HAP-1 (cell line): ENCODE data around the gene EEF2K.

Experiments
- DNase-seq, 2 experiments: peaks; one replicate each; pipeline ENCODE4 v3.0.0-alpha.2; 2016 to 2020; ENCODE audit warnings: low spot score in 2 of 2
- H3K27me3 ChIP-seq: fragments of 250-450 bp; sonication (Bioruptor Pico); 2 replicates; pipeline ENCODE4 v1.5.1; 2020; ENCODE audit warnings: low read depth, mild to moderate bottlenecking, moderate library complexity
- H3K36me3 ChIP-seq: fragments of 250-450 bp; sonication (Bioruptor Pico); replicated peaks from 2 replicates; pipeline ENCODE4 v1.5.1; 2020; ENCODE audit warnings: mild to moderate bottlenecking
- H3K4me1 ChIP-seq: fragments of 250-450 bp; sonication (Bioruptor Pico); 2 replicates; pipeline ENCODE4 v1.5.1; 2020; ENCODE audit warnings: mild to moderate bottlenecking
- H3K4me3 ChIP-seq: fragments of 250-450 bp; sonication (Bioruptor Pico); 2 replicates; pipeline ENCODE4 v1.5.1; 2020; ENCODE audit warnings: mild to moderate bottlenecking, moderate library complexity
- H3K9me3 ChIP-seq: fragments of 250-450 bp; sonication (Bioruptor Pico); 2 replicates; pipeline ENCODE4 v1.5.1; 2020; ENCODE audit warnings: mild to moderate bottlenecking, moderate library complexity
- in situ Hi-C: fragments of 300-500 bp; cut with MboI; formaldehyde crosslinking; loops from 3 replicates; pipeline ENCODE4 v1.14.3; 2020; ENCODE audit warnings: low sequenced_read_pairs, inconsistent platforms, mixed read lengths

EEF2K gene

DNA sequence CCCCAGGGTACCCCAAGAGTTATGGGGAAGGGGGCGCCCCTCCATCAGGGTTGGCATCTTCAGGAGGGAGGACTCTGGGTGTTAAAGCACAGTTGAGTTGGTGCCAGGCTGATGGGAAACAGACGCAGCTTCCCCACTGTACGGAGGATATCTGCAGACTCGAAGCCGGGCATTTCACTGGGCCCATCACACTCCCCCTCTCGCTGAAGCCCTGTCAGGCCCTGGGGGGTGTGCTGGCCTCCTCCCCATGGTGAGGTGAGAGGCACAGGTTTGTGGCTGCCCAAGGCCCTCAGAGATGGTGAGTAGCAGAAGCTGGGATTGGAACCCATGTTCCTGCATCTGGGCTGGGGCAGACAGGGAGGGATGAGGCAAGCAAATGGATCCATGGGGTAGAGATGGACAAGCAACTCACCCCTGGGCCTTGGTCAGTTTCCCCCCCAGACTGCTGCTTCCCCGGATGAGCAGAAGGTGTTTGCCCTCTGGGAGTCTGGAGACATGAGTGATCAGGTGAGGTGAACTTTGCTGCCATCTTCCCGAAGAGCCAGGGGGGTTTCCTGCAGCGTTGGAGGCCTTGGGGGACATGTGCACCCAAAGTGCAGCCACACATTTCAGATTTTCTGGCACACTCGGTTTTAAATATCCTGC lies 122.1 kb downstream of the EEF2K start:
- Histone ChIP-seq H3K4me3 (no peak overlapping the region), H3K27me3 (no peaks in the 10 kb centered on the region), H3K36me3 (peaks cover 76% of the 10 kb centered on the region), H3K9me3 (no peaks in the 10 kb centered on the region), H3K4me1 (no peaks in the 10 kb centered on the region)
- no peak for DNase-seq
- in situ Hi-C loops, result loop anchor here (10.0 to 25.0 kb wide), 3 partner anchors 334 to 1191 kb away; no protein-coding TSS in a partner anchor

DNA sequence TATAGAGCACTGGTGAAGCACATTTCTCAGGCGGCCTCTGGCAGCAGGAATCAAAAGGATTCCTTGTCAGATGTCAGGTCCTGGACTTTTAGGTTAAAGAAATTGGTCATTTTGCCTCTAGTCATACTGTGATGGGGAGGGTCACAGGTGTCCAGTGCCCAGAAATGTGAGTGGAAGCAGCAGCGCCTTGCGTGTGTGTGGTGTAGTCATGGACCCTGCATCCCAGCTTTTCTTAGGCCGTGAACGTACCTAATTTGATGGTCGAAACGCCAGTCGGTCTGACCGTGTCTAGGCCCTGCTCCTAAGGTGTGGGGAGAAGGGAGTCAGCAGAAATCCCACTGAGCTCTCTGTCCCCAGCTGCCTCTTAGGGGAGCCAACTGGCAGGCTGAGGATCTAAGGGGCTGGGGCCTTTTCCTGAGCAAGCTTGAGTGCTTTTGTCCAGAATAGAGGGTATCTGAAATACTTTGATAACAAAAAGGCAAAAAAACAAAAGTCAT lies 123.2 kb downstream of the EEF2K start:
- no peaks in the 10 kb centered on the region for H3K27me3 ChIP-seq
- H3K4me3 ChIP-seq, result no peak overlapping the region
- peaks cover 76% of the 10 kb centered on the region for H3K36me3 ChIP-seq
- no peaks in the 10 kb centered on the region for H3K4me1 ChIP-seq
- in situ Hi-C loops, result loop anchor here (10.0 to 25.0 kb wide), 3 partner anchors 333 to 1192 kb away; no protein-coding TSS in a partner anchor
- no peak for DNase-seq
- H3K9me3 ChIP-seq, result no peaks in the 10 kb centered on the region

DNA sequence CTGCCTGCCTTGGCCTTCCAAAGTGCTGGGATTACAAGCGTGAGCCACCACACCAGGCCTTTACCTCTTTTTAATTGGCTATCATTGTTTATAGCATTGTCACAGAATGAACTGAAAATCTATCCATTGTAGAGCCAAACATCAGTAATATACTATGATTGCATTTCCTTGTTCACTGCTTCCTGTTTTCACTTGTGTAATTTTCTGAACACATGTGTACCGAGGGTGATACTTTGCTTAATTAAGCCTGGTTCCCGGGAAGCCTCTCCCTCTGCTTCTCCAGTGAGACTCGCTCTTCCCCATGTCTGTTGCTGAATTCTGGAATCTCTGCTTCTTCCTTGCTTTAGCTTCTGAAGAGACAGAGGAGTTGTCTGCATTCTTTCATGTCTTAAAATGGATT lies 124.2 kb downstream of the EEF2K start:
- Histone ChIP-seq H3K4me3 (no peak overlapping the region), H3K4me1 (no peaks in the 10 kb centered on the region), H3K9me3 (no peaks in the 10 kb centered on the region), H3K36me3 (peaks cover 76% of the 10 kb centered on the region), H3K27me3 (no peaks in the 10 kb centered on the region)
- no peak for DNase-seq
- in situ Hi-C loops, result loop anchor here (25.0 kb wide), 2 partner anchors 332 to 1193 kb away; no protein-coding TSS in a partner anchor

DNA sequence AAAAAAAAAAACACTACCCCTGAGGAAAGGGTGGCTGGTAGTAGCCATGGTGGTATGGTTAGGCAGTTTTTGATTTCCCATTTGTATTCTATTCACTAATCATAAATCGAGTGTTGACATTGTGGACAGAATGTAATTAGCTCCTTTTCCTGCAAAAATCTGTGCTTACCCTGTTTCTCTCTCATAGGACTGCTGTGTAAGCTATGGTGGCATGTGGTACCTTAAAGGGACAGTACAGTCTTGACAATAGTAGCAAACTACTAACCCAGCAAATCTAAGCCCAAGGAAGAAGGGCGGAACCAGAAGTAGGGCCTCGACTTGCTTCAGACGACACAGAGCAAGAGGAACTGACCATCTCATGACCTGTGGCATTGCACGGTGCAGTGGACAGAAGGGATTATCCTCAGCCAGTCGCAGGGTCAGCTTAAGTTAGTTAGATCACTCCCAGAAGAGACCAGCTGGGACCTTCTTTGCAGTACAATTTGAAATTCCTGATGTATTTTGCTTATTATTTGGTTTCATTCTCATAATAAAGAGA lies 127.4 kb downstream of the EEF2K start:
- H3K27me3 ChIP-seq, result no peaks in the 10 kb centered on the region
- peaks cover 60% of the 10 kb centered on the region for H3K36me3 ChIP-seq
- H3K9me3 ChIP-seq, result peaks cover 2% of the 10 kb centered on the region; the same call in 1 of the 2 replicates
- no peaks in the 10 kb centered on the region for H3K4me1 ChIP-seq
- no peak overlapping the region for H3K4me3 ChIP-seq
- in situ Hi-C loops, result loop anchor here (25.0 kb wide), 2 partner anchors 329 to 1196 kb away; no protein-coding TSS in a partner anchor
- DNase-seq, result no peak

DNA sequence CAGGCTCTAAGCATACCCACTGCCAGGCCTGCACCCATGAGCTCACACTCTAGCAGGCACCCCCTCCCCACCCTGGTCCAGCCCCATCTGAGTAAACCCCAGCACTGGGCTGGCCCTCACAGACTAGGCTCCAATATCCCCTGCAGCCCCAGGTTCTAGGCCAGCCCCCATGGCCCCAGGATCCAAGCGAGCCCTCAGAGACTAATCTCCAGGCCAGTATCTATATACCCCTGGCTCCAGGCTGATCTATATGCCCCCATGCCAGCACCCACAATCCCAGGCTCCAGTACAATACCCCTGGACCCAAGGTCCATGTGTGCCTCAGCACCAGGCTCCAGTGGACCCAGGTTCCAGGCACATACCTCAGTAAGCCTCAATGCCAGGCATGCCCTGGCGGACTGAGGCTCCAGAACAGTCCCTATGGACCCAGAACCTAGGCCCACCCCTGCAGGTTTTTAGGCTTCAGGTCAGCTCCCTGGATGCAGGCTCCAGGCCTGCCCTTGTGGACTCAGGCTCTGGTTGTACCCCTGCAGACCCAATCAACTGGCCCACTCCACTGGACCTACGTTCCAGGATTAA lies 129.7 kb downstream of the EEF2K start:
- in situ Hi-C loops, result loop anchor here (25.0 kb wide), 2 partner anchors 327 to 1198 kb away; no protein-coding TSS in a partner anchor
- H3K36me3 ChIP-seq, result peaks cover 48% of the 10 kb centered on the region

DNA sequence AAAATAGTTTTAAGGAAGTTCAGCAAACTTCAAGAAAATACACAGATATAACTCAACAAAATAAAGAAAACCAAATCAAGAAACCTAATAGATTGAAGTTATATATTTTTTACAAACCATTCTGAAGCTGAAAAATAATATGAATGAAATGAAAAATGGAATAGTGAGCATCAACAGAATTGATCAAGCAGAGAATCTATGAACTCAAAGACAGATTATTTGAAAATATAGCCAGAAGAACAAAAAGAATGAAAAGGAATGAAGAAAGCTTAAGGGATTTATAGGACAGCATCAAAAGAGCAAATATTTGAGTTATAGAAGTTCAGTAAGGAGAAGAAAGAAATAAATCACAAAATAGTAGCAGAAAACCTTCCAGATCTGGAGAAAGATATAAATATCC lies 130.5 kb downstream of the EEF2K start:
- Histone ChIP-seq H3K9me3 (peaks cover 2% of the 10 kb centered on the region; the same call in 1 of the 2 replicates), H3K27me3 (no peaks in the 10 kb centered on the region), H3K4me1 (no peaks in the 10 kb centered on the region), H3K4me3 (no peak overlapping the region), H3K36me3 (peaks cover 42% of the 10 kb centered on the region)
- no peak for DNase-seq
- in situ Hi-C loops, result loop anchor here (25.0 kb wide), 2 partner anchors 326 to 1199 kb away; no protein-coding TSS in a partner anchor

More for the DNA sequence above, 129.7 kb downstream of the EEF2K start:
- no peak for DNase-seq
- Histone ChIP-seq H3K4me1 (no peaks in the 10 kb centered on the region), H3K9me3 (peaks cover 2% of the 10 kb centered on the region; the same call in 1 of the 2 replicates), H3K4me3 (no peak overlapping the region), H3K27me3 (no peaks in the 10 kb centered on the region)

DNA sequence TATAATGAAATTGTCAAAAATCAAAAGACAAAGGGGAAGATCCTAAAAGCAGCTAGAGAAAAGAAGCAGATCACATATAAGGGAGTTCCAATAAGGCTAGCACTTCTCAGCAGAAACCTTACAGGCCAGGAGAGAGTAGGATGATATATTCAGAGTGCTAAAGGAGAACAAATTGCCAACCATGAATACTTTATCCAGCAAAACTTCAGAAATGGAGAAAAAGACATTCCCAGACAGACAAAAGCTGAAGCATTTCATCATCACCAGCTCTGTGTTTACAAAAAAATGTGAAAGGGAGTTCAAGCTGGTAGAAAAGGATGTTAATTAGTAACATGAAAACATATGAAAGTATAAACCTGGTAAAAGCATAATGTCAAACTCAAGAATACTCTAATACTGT lies 131.0 kb downstream of the EEF2K start:
- Histone ChIP-seq H3K9me3 (peaks cover 2% of the 10 kb centered on the region; the same call in 1 of the 2 replicates), H3K4me1 (no peaks in the 10 kb centered on the region), H3K27me3 (no peaks in the 10 kb centered on the region), H3K36me3 (peaks cover 37% of the 10 kb centered on the region), H3K4me3 (no peak overlapping the region)
- DNase-seq, result no peak
- in situ Hi-C loops, result loop anchor here (25.0 kb wide), 2 partner anchors 325 to 1200 kb away; no protein-coding TSS in a partner anchor

DNA sequence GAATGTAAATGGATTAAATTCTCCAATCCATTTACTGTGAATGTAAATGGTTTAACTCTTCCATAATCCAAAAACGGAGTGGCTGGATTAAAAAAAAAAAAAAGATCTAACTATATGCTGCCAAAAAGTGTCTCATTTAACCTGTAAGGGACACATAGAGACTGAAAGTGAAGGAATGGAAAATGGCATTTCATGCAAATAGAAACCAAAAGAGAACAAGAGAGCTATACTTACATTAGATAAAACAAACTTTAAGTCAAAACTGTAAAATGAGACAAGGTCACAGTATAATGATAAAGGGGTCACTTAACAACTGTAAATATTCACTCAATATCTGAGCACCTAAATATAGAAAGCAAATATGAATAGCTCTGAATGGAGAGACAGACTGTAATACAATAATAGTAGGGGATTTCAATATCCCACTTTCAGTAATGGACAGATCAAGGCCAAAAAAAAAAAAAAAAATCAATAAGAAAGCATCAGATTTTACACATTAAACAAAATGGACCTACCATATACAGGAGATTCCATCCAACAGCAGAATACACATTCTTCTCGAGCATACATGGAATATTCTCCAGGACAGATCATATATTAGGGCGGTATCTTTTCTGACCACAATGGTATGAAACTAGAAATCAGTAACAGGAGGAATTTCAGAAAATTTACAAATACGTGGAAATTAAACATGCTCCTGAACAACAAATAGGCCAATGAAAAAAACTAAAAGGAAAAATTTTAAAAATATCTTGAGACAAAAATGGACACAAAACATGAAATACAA lies 132.0 kb downstream of the EEF2K start:
- in situ Hi-C loops, result loop anchor here (25.0 kb wide), 2 partner anchors 324 to 1201 kb away; no protein-coding TSS in a partner anchor
- peaks cover 2% of the 10 kb centered on the region; the same call in 1 of the 2 replicates for H3K9me3 ChIP-seq
- DNase-seq, result no peak
- H3K27me3 ChIP-seq, result no peaks in the 10 kb centered on the region
- H3K36me3 ChIP-seq, result peaks cover 30% of the 10 kb centered on the region
- H3K4me1 ChIP-seq, result no peaks in the 10 kb centered on the region
- no peak overlapping the region for H3K4me3 ChIP-seq
